A549 treated with AZD2906 at 1 μM for 4 hours (cell line): ENCODE results near the gene ZNF493. TPM values are rescaled to one million over a fixed set of nuclear protein-coding genes. Genes with fewer than 3 reads are reported as not detected.

Source experiments
- total RNA-seq: library from RNA; stranded (reverse); fragments of 200-300 nt; extraction: Qiagen RNA extraction; gene quantifications from 5 replicates; pipeline ENCODE4 v1.2.3, GENCODE V29; 2022

The ZNF493 gene
- 0.01 to 0.16 TPM (median 0.10 TPM) in 4 of 5 replicates, not detected in the other for total RNA-seq

GRCh38 chr19:21396893-21397572, at the start of gene ZNF493:
TSS of gene ZNF493 (plus strand) at chr19:21397133. CDS start at chr19:21397238, 105 bp downstream.

DNA sequence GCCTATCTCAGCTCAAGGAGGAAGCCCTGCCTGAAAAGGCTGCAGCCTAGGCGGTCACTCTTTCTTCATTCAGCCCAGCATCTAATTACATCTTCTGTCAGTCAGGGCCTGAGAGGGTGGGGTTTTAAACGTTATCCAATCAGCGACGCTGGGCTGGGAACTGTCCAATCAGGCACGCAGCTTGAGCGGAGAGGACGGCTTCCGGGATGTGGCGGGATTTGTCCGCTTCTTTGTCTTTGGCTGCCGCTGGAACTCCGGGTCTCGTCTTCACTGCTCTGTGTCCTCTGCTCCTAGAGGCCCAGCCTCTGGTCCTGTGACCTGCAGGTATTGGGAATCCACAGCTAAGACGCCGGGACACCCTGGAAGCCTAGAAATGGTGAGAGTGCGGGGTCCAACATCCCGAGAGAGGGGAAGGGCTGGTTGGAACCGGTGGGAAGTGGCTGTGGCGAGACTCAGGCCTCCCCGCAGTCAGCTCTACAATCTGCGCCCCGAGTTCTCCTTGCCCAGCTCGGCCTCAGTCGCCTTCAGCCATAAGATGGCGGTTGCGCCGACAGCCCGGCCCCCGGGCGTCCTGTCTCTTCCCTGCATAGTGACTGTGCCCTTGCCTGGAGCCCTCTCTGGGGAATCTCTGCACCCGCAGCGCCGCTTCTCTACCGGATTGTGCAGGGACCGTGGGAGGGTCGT, 38.0 kb upstream of the ZNF493 start, which contains the start of gene ZNF738:
Gene ZNF738, plus strand, starts transcription at position 233 of the 684 bp plus-strand sequence. Its CDS starts 141 bp downstream, at position 374.

Other genes with a start within 250 kb of the ZNF493 start
- 0.79 to 1.3 TPM (median 0.85 TPM) in 5 replicates for gene ZNF708, start 67.7 kb upstream of the ZNF493 start, total RNA-seq
- gene ZNF738, start 38.1 kb upstream of the ZNF493 start, total RNA-seq = 0.63 to 1.4 TPM (median 0.74 TPM) in 5 replicates
- gene ZNF429, start 108.5 kb downstream of the ZNF493 start, total RNA-seq = not detected in 5 replicates